ENCODE data around the gene UNC45B. TPM values are rescaled to one million over a fixed set of nuclear protein-coding genes. Genes with fewer than 3 reads are reported as not detected.

The UNC45B gene
- total and polyA plus RNA-seq, 2 donors (not counting 3 experiments of a cell fraction or from before 2014, with no cell fraction given): not detected

Other genes starting within 250 kb of the UNC45B start
- 0.78 and 1.6 TPM in 2 replicates for gene CCT6B, start 186.4 kb upstream of the UNC45B start, total RNA-seq
- 0.35 and 0.37 TPM in 2 replicates for gene CCT6B, start 186.4 kb upstream of the UNC45B start, polyA plus RNA-seq
- 13.9 and 15.0 TPM in 2 replicates for gene ZNF830, start 186.3 kb upstream of the UNC45B start, total RNA-seq
- gene ZNF830, start 186.3 kb upstream of the UNC45B start, polyA plus RNA-seq: 2.2 and 3.1 TPM in 2 replicates
- 35.3 and 39.7 TPM in 2 replicates for gene LIG3, start 167.3 kb upstream of the UNC45B start, total RNA-seq
- gene LIG3, start 167.3 kb upstream of the UNC45B start, polyA plus RNA-seq: 23.0 and 25.8 TPM in 2 replicates
- 14.1 and 14.2 TPM in 2 replicates for gene RFFL, start 84.1 kb upstream of the UNC45B start, total RNA-seq
- 6.6 and 7.0 TPM in 2 replicates for gene RFFL, start 84.1 kb upstream of the UNC45B start, polyA plus RNA-seq
- gene RAD51D, start 28.0 kb upstream of the UNC45B start, total RNA-seq: 19.6 and 27.9 TPM in 2 replicates
- 14.9 and 15.5 TPM in 2 replicates for gene RAD51D, start 28.0 kb upstream of the UNC45B start, polyA plus RNA-seq
- gene FNDC8, start 26.2 kb upstream of the UNC45B start, total RNA-seq: not detected in 2 replicates
- not detected in 2 replicates for gene FNDC8, start 26.2 kb upstream of the UNC45B start, polyA plus RNA-seq
- 15.8 and 22.8 TPM in 2 replicates for gene NLE1, start 5.5 kb upstream of the UNC45B start, total RNA-seq
- gene NLE1, start 5.5 kb upstream of the UNC45B start, polyA plus RNA-seq: 19.1 and 19.8 TPM in 2 replicates
- gene SLC35G3, start 46.6 kb downstream of the UNC45B start, total RNA-seq: not detected in 2 replicates
- gene SLC35G3, start 46.6 kb downstream of the UNC45B start, polyA plus RNA-seq: not detected in 2 replicates
- 15.7 and 24.2 TPM in 2 replicates for gene SLFN5, start 95.3 kb downstream of the UNC45B start, total RNA-seq
- gene SLFN5, start 95.3 kb downstream of the UNC45B start, polyA plus RNA-seq: 3.2 and 4.5 TPM in 2 replicates
- gene SLFN11, start 225.8 kb downstream of the UNC45B start, total RNA-seq: 95.0 and 110 TPM in 2 replicates
- gene SLFN11, start 225.8 kb downstream of the UNC45B start, polyA plus RNA-seq: 33.0 and 37.0 TPM in 2 replicates

Data from endothelial cell of umbilical vein (primary cell).